HG03135 (cell line): Measurements from ENCODE around the gene ABCC2.
"Not testable (repeated sequence)": the region's sequence is repeated elsewhere in the genome, so short reads cannot be mapped to it uniquely, and the experiment has no call there.

ENCODE experiments used
- ATAC-seq: cut with Tn5 transposase; IDR thresholded peaks from one replicate; pipeline ENCODE4 v1.9.1; 2021; ENCODE audit warnings: mild to moderate bottlenecking, moderate library complexity; ENCODE audit not compliant: unreplicated experiment

ABCC2 gene

GRCh38 chr10:99782447-99783286, at the start of gene ABCC2:
ABCC2 (plus strand) TSS chr10:99782640; CDS start chr10:99782845, 205 bp downstream.
- ATAC-seq, result no peak

- no peak for ATAC-seq
Measured at GRCh38 chr10:99733366-99733765, 49.1 kb upstream of the ABCC2 start.

GRCh38 chr10:99734111-99734510, 48.3 kb upstream of the ABCC2 start:
- not testable (repeated sequence) for ATAC-seq

GRCh38 chr10:99740260-99740659, 42.2 kb upstream of the ABCC2 start:
- ATAC-seq, result no peak

GRCh38 chr10:99740933-99741559, 41.4 kb upstream of the ABCC2 start:
- no peak for ATAC-seq

- no peak for ATAC-seq
Measured at GRCh38 chr10:99742254-99742653, 40.2 kb upstream of the ABCC2 start.

- no peak for ATAC-seq
Measured at GRCh38 chr10:99742701-99743100, 39.7 kb upstream of the ABCC2 start.

GRCh38 chr10:99743841-99744240, 38.6 kb upstream of the ABCC2 start:
- ATAC-seq, result no peak

GRCh38 chr10:99746166-99746565, 36.3 kb upstream of the ABCC2 start:
- ATAC-seq, result not testable (repeated sequence)

- ATAC-seq, result no peak
Measured at GRCh38 chr10:99748823-99749451, 33.5 kb upstream of the ABCC2 start.

GRCh38 chr10:99750641-99751040, 31.8 kb upstream of the ABCC2 start:
- no peak for ATAC-seq

- ATAC-seq, result no peak
Measured at GRCh38 chr10:99754670-99755069, 27.8 kb upstream of the ABCC2 start.

GRCh38 chr10:99756159-99756558, 26.3 kb upstream of the ABCC2 start:
- ATAC-seq, result no peak

- no peak for ATAC-seq
Measured at GRCh38 chr10:99758211-99758891, 24.1 kb upstream of the ABCC2 start.

- no peak for ATAC-seq
Measured at GRCh38 chr10:99760321-99760720, 22.1 kb upstream of the ABCC2 start.

- ATAC-seq, result no peak
Measured at GRCh38 chr10:99761365-99761764, 21.1 kb upstream of the ABCC2 start.

- ATAC-seq, result no peak
Measured at GRCh38 chr10:99765672-99766301, 16.7 kb upstream of the ABCC2 start.

GRCh38 chr10:99766302-99766681, 16.1 kb upstream of the ABCC2 start:
- ATAC-seq, result no peak

- no peak for ATAC-seq
Measured at GRCh38 chr10:99767901-99768300, 14.5 kb upstream of the ABCC2 start.

- ATAC-seq, result no peak
Measured at GRCh38 chr10:99768556-99768955, 13.9 kb upstream of the ABCC2 start.

- ATAC-seq, result no peak
Measured at GRCh38 chr10:99769706-99770105, 12.7 kb upstream of the ABCC2 start.
